Loucy (cell line): ENCODE measurements around the gene TMPRSS2.
"Not testable (repeated sequence)": the region's sequence is repeated elsewhere in the genome, so short reads cannot be mapped to it uniquely, and the experiment has no call there.

Source experiments
- CTCF ChIP-seq: fragments of 200-600 bp; sonication (generic); conservative IDR thresholded peaks from 2 replicates; pipeline ENCODE4 v1.5.1; 2014; ENCODE audit warnings: mild to moderate bottlenecking, antibody characterized with exemption, low read length
- EZH2phosphoT487 ChIP-seq: fragments of 200-600 bp; IDR thresholded peaks from 2 replicates; pipeline ENCODE4 v1.6.1; 2018; ENCODE audit warnings: antibody characterized with exemption, mild to moderate bottlenecking, moderate library complexity, borderline replicate concordance

DNA sequence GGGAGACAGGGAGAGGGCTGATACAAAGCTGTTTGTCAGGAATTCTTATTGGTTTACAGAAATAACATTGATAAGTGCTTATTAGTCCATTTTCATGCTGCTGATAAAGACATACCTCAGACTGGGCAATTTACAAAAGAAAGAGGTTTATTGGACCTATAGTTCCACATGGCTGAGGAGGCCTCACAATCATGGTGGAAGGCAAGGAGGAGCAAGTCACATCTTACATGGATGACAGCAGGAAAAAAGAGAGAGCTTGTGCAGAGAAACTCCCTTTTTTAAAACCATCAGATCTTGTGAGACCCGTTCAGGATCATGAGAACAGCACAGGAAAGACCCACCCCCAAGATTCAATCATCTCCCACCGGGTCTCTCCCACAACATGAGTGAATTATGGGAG, 90.5 kb downstream of the TMPRSS2 start:
- TF ChIP-seq CTCF, EZH2phosphoT487: not testable (repeated sequence)
